Occipital lobe (tissue), 2 donors: ENCODE data around the gene KDM2A. TPM values are rescaled to one million over a fixed set of nuclear protein-coding genes. Genes with fewer than 3 reads are reported as not detected.
"Not testable (repeated sequence)": the region's sequence is repeated elsewhere in the genome, so short reads cannot be mapped to it uniquely, and the experiment has no call there.

ENCODE experiments used
- DNase-seq: peaks from one replicate; lab custom pipeline; 2025; lab: John Stamatoyannopoulos, UW
- total RNA-seq: library from RNA; depleted of rRNA; stranded (reverse); fragments of >200 nt; gene quantifications from one replicate; pipeline ENCODE4 v1.2.3, GENCODE V29; 2014

Gene KDM2A
- total RNA-seq, 1 donor from 2014 or later, result 37.3 TPM

DNA sequence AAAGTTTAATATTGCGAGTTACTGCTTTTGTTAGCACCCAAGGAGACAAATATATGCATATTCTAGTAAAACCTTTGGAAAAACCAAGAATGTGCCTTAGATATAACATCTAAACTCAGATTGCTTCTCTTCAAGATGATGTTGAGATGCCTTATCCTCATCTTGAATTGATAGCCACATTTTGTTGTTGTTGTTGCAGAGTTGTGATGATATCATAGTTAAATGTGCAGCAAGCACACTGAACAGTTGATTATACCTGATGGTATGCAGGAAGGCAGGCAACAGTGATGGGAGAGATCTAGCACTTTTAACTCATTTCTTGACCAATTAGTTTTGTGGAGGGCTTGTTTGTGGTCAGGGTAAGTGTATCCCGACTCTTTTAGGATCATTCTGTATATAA, 48.0 kb downstream of the KDM2A start:
- DNase-seq, result no peak

GRCh38 chr11:67167719-67168118, 48.7 kb downstream of the KDM2A start:
- no peak for DNase-seq

GRCh38 chr11:67168911-67169310, 49.8 kb downstream of the KDM2A start:
- not testable (repeated sequence) for DNase-seq

DNA sequence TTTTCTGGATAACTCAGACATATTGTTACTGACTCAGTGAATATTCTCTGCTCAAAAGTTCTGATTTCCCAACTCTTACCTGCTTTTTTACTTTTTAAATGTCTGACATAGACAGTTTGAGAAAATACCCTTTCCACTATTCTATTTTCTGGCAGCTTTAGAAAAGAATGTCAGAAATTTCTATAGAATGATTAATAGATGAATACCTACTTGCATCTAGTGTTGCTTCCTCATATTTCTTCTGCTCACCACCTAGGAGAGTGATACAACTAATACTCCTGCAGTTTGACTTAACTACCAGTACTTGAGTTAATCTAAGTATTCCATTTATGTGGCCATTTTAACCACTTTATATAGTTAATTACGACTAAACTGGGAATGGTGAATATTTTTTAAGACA, 55.2 kb downstream of the KDM2A start:
- no peak for DNase-seq

- DNase-seq, result no peak
Observed at GRCh38 chr11:67177399-67178281, 58.6 kb downstream of the KDM2A start.

- no peak for DNase-seq
Observed at GRCh38 chr11:67178421-67178820, 59.4 kb downstream of the KDM2A start.

- DNase-seq, result no peak
Observed at GRCh38 chr11:67178878-67179277, 59.8 kb downstream of the KDM2A start.

GRCh38 chr11:67179892-67180490, 60.9 kb downstream of the KDM2A start:
- DNase-seq, result no peak

DNA sequence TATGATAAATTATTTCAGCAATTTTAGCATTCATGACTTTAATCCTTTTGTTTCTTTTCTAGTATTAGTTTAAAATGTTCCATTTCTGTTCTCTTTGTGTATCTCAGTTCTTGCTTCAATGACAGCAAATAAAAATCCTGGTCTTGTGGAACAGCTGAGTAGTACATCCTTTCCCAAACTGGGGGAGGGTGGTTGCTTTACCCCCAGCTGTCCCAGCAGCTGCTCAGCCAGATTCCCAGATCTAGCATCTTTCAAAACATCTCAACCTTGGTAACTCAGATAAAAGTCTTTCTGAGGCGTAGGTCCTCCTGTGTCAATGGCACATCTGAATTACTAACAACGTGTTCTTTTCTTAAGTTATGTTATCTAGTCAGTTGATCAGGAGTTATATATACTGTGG, 75.0 kb downstream of the KDM2A start:
- no peak for DNase-seq

DNA sequence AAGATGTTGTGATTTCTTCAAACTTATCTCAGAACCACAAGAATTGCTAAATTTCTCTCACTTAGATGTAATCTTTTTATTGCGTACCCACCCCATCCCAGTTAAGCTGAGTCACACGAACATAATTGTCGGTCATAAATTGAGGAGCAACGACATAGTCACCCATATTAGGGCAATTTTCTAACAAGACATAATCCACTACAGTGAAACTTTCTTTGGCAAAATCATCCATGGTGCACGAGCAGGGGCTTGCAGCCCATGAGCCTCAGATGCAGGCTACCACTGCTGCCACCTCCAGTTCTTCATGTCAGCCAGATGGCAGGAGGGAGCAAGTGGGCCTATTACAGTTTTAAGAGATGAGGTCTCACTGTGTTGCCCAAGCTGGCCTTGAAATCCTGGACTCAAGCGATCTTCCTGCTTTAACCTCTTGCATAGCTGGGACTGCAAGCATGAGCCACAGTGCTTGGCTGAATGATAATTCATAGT, 77.0 kb downstream of the KDM2A start:
- no peak for DNase-seq

- DNase-seq, result no peak
Observed at GRCh38 chr11:67197606-67198005, 78.5 kb downstream of the KDM2A start.

- DNase-seq, result not testable (repeated sequence)
Observed at GRCh38 chr11:67198781-67199180, 79.7 kb downstream of the KDM2A start.

GRCh38 chr11:67199751-67200150, 80.7 kb downstream of the KDM2A start:
- DNase-seq, result no peak

- DNase-seq, result no peak
Observed at GRCh38 chr11:67202028-67202427, 83.0 kb downstream of the KDM2A start.

DNA sequence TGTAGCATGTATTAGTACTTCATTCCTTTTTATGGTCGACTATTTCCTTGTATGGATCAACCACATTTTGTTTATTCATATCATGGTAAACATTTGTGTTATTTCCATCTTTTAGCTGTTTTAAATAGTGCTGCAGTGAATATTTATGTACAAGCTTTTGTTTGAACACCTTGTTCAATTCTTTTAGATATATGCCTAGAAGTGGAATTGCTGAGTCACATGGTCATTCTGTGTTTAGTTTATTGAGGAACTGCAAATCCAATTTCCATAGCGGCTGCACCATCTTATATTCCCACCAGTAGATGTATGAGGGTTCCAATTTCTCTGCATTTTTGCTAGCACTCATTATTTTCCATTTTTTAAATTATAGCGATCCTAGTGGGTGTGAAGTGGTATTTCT, 85.8 kb downstream of the KDM2A start:
- no peak for DNase-seq

DNA sequence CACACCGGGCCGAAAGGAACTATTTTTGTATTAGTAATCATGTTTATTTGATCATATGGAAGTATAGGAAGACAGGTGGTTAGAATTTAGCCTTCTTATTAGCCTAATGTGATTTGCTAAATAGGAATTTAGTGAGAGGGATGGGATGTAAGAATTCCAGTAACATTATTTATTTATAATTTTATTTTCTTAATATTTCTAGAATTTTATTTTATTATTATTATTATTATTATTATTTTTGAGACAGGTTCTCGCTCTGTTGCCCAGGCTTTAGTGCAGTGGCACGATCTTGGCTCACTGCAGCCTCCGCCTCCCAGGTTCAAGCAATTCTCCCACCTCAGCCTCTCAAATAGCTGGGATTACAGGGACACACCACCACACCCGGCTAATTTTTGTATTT, 90.2 kb downstream of the KDM2A start:
- DNase-seq, result not testable (repeated sequence)

- no peak for DNase-seq
Observed at GRCh38 chr11:67211656-67212436, 92.8 kb downstream of the KDM2A start.

GRCh38 chr11:67213178-67213621, 94.1 kb downstream of the KDM2A start:
- DNase-seq, result no peak

DNA sequence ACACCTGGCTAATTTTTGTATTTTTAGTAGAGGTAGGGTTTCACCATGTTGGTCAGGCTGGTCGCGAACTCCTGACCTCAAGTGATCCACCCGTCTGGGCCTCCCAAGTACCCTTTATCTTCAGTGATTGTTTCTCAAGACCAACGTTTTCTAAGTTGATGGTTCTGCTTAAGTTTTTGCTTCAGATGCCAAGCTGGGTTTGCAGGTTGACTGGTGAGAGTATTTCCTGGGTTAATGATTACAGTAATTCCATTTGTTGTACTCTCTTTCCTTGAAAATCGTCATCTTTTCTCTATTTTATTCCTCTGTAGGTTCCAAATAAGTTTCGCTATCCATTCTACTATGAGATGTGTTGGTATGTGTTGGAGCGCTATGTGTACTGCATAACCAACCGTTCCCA, 108.7 kb downstream of the KDM2A start:
- DNase-seq, result no peak

GRCh38 chr11:67230406-67230805, 111.3 kb downstream of the KDM2A start:
- no peak for DNase-seq

GRCh38 chr11:67230886-67231285, 111.8 kb downstream of the KDM2A start:
- no peak for DNase-seq

DNA sequence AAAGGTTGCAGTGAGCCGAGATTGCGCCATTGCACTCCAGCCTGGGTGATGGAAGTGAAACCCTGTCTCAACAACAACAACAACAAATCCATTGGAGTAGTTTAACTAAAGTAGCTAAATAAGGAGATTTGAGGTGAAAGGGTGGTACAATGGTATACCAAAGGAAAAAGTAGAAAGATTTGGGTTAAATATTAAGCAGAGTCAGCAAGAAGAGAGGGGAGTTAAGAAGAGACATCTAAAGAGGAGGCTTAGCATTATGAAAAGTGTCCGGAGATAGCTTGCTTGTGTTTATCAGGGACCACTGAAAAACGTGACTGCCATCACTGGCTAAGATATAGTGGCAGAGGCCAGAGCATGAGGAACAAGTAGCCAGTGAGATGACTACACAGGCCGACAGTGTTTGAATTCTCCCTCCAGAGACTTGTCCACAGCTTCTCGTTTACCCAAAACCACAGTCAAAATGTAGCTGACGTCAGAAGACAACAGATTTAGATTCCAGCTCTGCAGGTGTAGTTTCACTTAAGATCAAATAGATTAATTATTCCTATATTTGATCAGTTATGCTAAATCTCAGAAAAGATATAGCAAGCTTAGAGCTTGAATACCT, 114.6 kb downstream of the KDM2A start:
- no peak for DNase-seq
